Subcutaneous adipose tissue (tissue), 4 donors: ENCODE data around the gene NWD2. TPM values are rescaled to one million over a fixed set of nuclear protein-coding genes. Genes with fewer than 3 reads are reported as not detected.

Experiments
- total RNA-seq, 4 donors: library from RNA; depleted of rRNA; stranded (reverse); fragments of >200 nt; gene quantifications; one replicate each; pipeline ENCODE4 v1.1.0, GENCODE V29; 2016
- TF ChIP-seq, protein P1 (sequence below): fragments of 450-650 bp; IDR thresholded peaks from one replicate; pipeline ENCODE4 v1.5.1; 2016; ENCODE audit warnings: low read depth, mild to moderate bottlenecking, control low read depth, antibody characterized with exemption, moderate library complexity

NWD2 gene, protein sequence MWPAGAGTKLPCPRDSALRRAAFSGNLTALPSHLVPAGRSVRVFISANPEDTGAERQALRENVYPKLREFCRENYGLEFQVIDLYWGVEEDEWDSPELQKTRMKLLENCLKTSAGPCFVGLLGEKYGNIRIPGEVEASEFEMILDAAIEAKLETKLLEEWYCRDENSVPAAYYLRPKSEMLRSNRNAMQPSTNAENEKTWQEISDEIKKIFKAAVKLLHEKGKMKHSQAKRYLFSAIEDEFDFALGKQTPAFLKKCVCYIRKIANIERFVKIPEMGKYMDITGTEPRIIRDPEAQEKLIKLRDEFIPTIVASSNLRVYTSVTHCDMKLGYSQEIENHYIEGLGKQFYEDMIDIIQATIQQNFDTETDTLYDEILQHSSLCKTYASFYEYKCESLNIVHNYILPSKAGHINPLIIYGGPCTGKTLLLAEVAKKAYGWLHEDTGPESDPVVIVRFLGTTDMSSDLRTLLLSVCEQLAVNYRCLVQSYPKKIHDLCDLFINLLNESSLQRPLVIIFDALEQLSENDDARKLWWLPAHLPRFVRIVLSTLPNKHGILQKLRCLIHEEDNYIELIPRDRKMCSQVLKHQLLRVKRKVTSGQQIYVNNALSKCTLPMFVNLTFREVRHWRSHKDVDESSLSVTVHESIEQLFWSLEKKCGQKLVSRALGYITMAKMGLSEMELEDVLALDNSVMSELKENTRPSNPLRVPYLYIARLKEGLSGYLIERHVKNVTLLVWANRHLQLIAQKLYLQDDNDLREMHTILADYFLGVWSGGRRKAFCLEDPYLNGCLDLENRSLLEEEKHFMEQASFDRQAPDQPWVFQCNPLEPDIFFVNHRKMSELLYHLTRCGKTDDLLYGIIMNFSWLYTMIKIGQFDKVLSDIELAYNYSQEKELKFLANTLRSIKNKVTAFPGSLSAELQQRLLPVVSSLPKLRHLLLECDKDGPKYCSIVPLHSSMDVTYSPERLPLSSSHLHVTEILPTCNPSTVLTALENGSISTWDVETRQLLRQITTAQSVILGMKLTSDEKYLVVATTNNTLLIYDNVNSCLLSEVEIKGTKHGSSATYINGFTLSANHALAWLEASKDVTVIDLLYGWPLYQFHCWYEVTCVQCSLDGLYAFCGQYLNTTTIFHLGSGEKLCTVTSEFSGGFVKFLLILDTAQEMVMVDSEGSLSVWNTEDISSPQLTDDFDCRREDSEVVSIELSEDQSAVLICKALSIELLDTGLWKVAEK (N-terminal part only)
- total RNA-seq, result 10 to 100 TPM in 1 of 4 donors, 1 to 10 TPM in 2, under 1 TPM in 1; 0.22 to 20.2 (median 2.0) TPM

- TF ChIP-seq, protein P1, sequence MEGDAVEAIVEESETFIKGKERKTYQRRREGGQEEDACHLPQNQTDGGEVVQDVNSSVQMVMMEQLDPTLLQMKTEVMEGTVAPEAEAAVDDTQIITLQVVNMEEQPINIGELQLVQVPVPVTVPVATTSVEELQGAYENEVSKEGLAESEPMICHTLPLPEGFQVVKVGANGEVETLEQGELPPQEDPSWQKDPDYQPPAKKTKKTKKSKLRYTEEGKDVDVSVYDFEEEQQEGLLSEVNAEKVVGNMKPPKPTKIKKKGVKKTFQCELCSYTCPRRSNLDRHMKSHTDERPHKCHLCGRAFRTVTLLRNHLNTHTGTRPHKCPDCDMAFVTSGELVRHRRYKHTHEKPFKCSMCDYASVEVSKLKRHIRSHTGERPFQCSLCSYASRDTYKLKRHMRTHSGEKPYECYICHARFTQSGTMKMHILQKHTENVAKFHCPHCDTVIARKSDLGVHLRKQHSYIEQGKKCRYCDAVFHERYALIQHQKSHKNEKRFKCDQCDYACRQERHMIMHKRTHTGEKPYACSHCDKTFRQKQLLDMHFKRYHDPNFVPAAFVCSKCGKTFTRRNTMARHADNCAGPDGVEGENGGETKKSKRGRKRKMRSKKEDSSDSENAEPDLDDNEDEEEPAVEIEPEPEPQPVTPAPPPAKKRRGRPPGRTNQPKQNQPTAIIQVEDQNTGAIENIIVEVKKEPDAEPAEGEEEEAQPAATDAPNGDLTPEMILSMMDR, result no peak
These were observed at the start of gene NWD2 for GRCh38 chr4:37244583-37245390. TSS of gene NWD2 (plus strand) at chr4:37244743. CDS start at chr4:37245068, 325 bp downstream.

DNA sequence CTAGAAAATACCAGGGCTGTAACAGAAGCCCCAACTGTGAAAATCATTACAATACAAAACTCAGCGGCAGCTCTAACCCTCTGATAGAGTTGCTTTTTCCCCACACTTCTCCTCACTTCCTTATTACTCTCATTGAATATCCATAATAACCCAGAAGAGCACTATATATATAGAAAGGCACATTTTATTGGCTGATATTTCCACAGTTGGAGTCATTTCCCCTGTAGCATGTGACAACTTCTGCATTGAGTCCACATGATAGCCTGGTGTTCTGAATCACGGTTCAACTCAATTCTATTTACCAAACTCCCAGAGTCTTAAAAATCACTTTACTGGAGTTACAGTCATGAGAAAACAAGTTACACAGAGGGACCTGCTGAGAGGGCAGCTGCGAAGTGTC lies 46.6 kb upstream of the NWD2 start:
- TF ChIP-seq, protein P1, result no peak

GRCh38 chr4:37216209-37216608 lies 28.3 kb upstream of the NWD2 start:
- TF ChIP-seq, protein P1, result no peak

GRCh38 chr4:37219242-37219641 lies 25.3 kb upstream of the NWD2 start:
- TF ChIP-seq, protein P1, result no peak

- TF ChIP-seq, protein P1, result no peak
These were observed 24.6 kb upstream of the NWD2 start for GRCh38 chr4:37219990-37220389.

- TF ChIP-seq, protein P1, result no peak
These were observed 23.9 kb upstream of the NWD2 start for GRCh38 chr4:37220685-37221084.
